Testis (tissue), 3 donors: ENCODE data around the gene MSRB3. TPM values are rescaled to one million over a fixed set of nuclear protein-coding genes. Genes with fewer than 3 reads are reported as not detected.

ENCODE experiments used
- DNase-seq: peaks from one replicate; pipeline ENCODE4 v3.0.0-alpha.2; 2019
- H3K27ac ChIP-seq, 2 donors: fragments of 200-600 bp; sonication (generic); one replicate each; pipeline ENCODE4 v1.5.1; 2019
- H3K27me3 ChIP-seq: fragments of 200-600 bp; sonication (generic); one replicate; pipeline ENCODE4 v1.5.1; 2019
- H3K36me3 ChIP-seq: fragments of 200-600 bp; sonication (generic); one replicate; pipeline ENCODE4 v1.5.1; 2017; ENCODE audit warnings: low read depth; ENCODE audit errors: missing control alignments
- H3K4me1 ChIP-seq: fragments of 200-600 bp; sonication (generic); one replicate; pipeline ENCODE4 v1.5.1; 2019
- H3K4me3 ChIP-seq, 2 donors: fragments of 200-600 bp; sonication (generic); one replicate each; pipeline ENCODE4 v1.5.1; 2017 to 2019
- H3K9me3 ChIP-seq: fragments of 200-600 bp; sonication (generic); one replicate; pipeline ENCODE4 v1.5.1; 2017
- POLR2A ChIP-seq: fragments of 450-650 bp; IDR thresholded peaks from one replicate; pipeline ENCODE4 v1.6.1; 2017; ENCODE audit warnings: antibody characterized with exemption, mild to moderate bottlenecking, moderate library complexity
- WGBS, 2 donors: methylation state at CpG; one replicate each; pipeline ENCODE4 v1.1.5; 2018; 5-methylcytosine and 5-hydroxymethylcytosine counted together
- intact Hi-C: fragments of 100-400 bp; cut with DNase I; formaldehyde crosslinking; loops from one replicate; pipeline ENCODE4 v1.15.1; 2023; ENCODE audit warnings: low total_unique reads
- polyA plus RNA-seq: library from polyadenylated mRNA; stranded (reverse); fragments of 350-450 nt; fragmentation: Illumina TruSeq; extraction: RNeasy Lipid Tissue Mini Kit (QIAGEN cat#74804); gene quantifications from one replicate; pipeline ENCODE4 v1.2.3, GENCODE V29; 2014; ENCODE audit warnings: low read depth, low replicate concordance; ENCODE audit not compliant: insufficient read depth
- total RNA-seq, 2 donors: library from RNA; depleted of rRNA; stranded (reverse); fragments of >200 nt; gene quantifications; one replicate each; pipeline ENCODE4 v1.2.3, GENCODE V29; 2016
- TF ChIP-seq, protein P1 (sequence below), 3 experiments: fragments of 450-650 bp in 2 of 3; fragments of 200-600 bp in 1 of 3; sonication (generic) in 1 of 3; IDR thresholded peaks; one replicate each; pipeline ENCODE4 v1.5.1; 2016 to 2019; ENCODE audit warnings: antibody characterized with exemption in 3 of 3, mild to moderate bottlenecking in 2 of 3, moderate library complexity in 1 of 3

MSRB3 gene
- total and polyA plus RNA-seq, 3 donors from 2014 or later = 15.1 to 20.0 (median 17.2) TPM

GRCh38 chr12:65364046-65364445 is 85.6 kb downstream of the MSRB3 start:
- Histone ChIP-seq H3K36me3 (no peaks in the 10 kb centered on the region), H3K4me1 (no peaks in the 10 kb centered on the region), H3K27ac (no peak overlapping the region), H3K27me3 (no peaks in the 10 kb centered on the region), H3K9me3 (no peaks in the 10 kb centered on the region), H3K4me3 (no peak overlapping the region)
- TF ChIP-seq POLR2A = no peak
- TF ChIP-seq, protein P1, sequence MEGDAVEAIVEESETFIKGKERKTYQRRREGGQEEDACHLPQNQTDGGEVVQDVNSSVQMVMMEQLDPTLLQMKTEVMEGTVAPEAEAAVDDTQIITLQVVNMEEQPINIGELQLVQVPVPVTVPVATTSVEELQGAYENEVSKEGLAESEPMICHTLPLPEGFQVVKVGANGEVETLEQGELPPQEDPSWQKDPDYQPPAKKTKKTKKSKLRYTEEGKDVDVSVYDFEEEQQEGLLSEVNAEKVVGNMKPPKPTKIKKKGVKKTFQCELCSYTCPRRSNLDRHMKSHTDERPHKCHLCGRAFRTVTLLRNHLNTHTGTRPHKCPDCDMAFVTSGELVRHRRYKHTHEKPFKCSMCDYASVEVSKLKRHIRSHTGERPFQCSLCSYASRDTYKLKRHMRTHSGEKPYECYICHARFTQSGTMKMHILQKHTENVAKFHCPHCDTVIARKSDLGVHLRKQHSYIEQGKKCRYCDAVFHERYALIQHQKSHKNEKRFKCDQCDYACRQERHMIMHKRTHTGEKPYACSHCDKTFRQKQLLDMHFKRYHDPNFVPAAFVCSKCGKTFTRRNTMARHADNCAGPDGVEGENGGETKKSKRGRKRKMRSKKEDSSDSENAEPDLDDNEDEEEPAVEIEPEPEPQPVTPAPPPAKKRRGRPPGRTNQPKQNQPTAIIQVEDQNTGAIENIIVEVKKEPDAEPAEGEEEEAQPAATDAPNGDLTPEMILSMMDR (IDR thresholded peaks at IDR 0.05) = no peak
- intact Hi-C loops = no loop called here
- 65 to 85% methylated on average over 1 of the region's 1 CpG for WGBS, 2 donors
- DNase-seq = no peak

GRCh38 chr12:65367396-65367795 is 88.9 kb downstream of the MSRB3 start:
- intact Hi-C loops = no loop called here
- TF ChIP-seq POLR2A = no peak
- TF ChIP-seq, protein P1 (IDR thresholded peaks at IDR 0.05) = no peak
- DNase-seq = no peak

DNA sequence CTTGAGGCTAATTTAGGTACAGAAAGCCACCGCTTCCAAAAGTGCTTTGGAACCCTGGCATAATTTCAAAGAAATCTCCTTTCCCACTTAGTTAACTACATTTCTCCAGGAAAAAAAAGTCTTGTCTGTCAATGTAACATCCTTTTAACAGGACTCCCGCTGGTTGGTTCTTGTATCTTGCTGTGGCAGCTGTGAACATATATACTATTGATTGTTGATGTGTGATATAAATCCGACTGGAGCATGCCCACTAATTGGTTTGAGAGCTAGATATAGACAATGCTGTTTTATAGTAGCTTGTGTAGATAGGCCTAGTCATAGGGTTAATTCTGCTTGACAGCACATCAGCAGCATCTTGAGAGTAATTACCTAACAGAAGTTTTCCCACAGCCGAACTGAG is 89.6 kb downstream of the MSRB3 start:
- H3K4me1 ChIP-seq = no peaks in the 10 kb centered on the region
- no peak overlapping the region for H3K27ac ChIP-seq
- H3K27me3 ChIP-seq = no peaks in the 10 kb centered on the region
- no peak for TF ChIP-seq POLR2A
- H3K4me3 ChIP-seq = no peak overlapping the region
- DNase-seq = no peak
- intact Hi-C loops = no loop called here
- 79 to 90% methylated on average over 4 of the region's 4 CpGs for WGBS, 2 donors
- no peaks in the 10 kb centered on the region for H3K9me3 ChIP-seq
- H3K36me3 ChIP-seq = no peaks in the 10 kb centered on the region

More at GRCh38 chr12:65367396-65367795, 88.9 kb downstream of the MSRB3 start:
- H3K4me1 ChIP-seq = no peaks in the 10 kb centered on the region
- no peak overlapping the region for H3K4me3 ChIP-seq
- H3K27me3 ChIP-seq = no peaks in the 10 kb centered on the region
- no peak overlapping the region for H3K27ac ChIP-seq
- H3K36me3 ChIP-seq = no peaks in the 10 kb centered on the region
- H3K9me3 ChIP-seq = no peaks in the 10 kb centered on the region

- Histone ChIP-seq H3K27ac (no peak overlapping the region), H3K4me1 (no peaks in the 10 kb centered on the region), H3K36me3 (no peaks in the 10 kb centered on the region), H3K9me3 (no peaks in the 10 kb centered on the region), H3K4me3 (no peak overlapping the region), H3K27me3 (no peaks in the 10 kb centered on the region)
- TF ChIP-seq POLR2A = no peak
- TF ChIP-seq, protein P1 (IDR thresholded peaks at IDR 0.05) = no peak
- intact Hi-C loops = no loop called here
- no peak for DNase-seq
Observed at GRCh38 chr12:65372574-65372973, 94.1 kb downstream of the MSRB3 start.

GRCh38 chr12:65384240-65384639 is 105.8 kb downstream of the MSRB3 start:
- Histone ChIP-seq H3K4me3 (no peak overlapping the region), H3K36me3 (no peaks in the 10 kb centered on the region), H3K9me3 (no peaks in the 10 kb centered on the region), H3K27me3 (no peaks in the 10 kb centered on the region), H3K27ac (no peak overlapping the region), H3K4me1 (no peaks in the 10 kb centered on the region)
- TF ChIP-seq, protein P1 (IDR thresholded peaks at IDR 0.05) = no peak
- TF ChIP-seq POLR2A = no peak
- WGBS, 2 donors = 62 to 76% methylated on average over 2 of the region's 2 CpGs
- no peak for DNase-seq
- intact Hi-C loops = no loop called here
